K562 (cell line): ENCODE measurements around the gene IL15RA. TPM values are rescaled to one million over a fixed set of nuclear protein-coding genes. Genes with fewer than 3 reads are reported as not detected.

Source experiments
- ATAC-seq: fragments of 200-7000 bp; cut with Tn5 transposase; 3 replicates; pipeline ENCODE4 v1.9.1; 2020; ENCODE audit warnings: moderate library complexity
- BruUV-seq: library from RNA; stranded (reverse); fragments of 400-500 nt; replicated peaks from 2 replicates; lab custom pipeline; 2021; lab: Mats Ljungman, UMichigan
- CTCF ChIA-PET: fragments of 300-600 bp; formaldehyde crosslinking; extraction: SDS; loops from one replicate; lab custom pipeline; 2021; ENCODE audit warnings: low intra/inter-chr PET ratio; lab: Yijun Ruan, JAX
- POLR2A ChIA-PET: fragments of 300-600, 350-650 bp; sonication (Branson Sonifier 250); formaldehyde crosslinking; extraction: SDS; loops from one replicate; lab custom pipeline; 2021; ENCODE audit warnings: antibody characterized with exemption, inconsistent platforms; lab: Yijun Ruan, JAX
- DNase-seq, 4 experiments: peaks; one replicate each; pipeline versions ENCODE4 v3.0.0 to v3.0.0-alpha.2; 2011 to 2018; ENCODE audit warnings: low spot score in 3 of 4, mixed read lengths in 3 of 4; ENCODE audit errors: extremely low read depth in 1 of 4
- FAIRE-seq: peaks from 2 replicates; lab custom pipeline; 2011; peaks lifted over from hg19 to GRCh38; lab: Jason Lieb, UNC
- H2AFZ ChIP-seq: 2 replicates; pipeline ENCODE4 v1.6.0; 2011; ENCODE audit warnings: low read depth, low read length, control low read depth, inconsistent platforms
- H3K27ac ChIP-seq: fragments of 200-600 bp; 3 replicates; pipeline ENCODE4 v1.8.0; 2011; ENCODE audit warnings: low read depth, mild to moderate bottlenecking, control low read depth, inconsistent platforms, low read length, moderate library complexity, mixed read lengths; ENCODE audit errors: extremely low read depth
- H3K27me3 ChIP-seq, 2 experiments: fragments of 300-600 bp in 1 of 2; 2 replicates in 1 of 2; 3 replicates in 1 of 2; pipeline versions ENCODE4 v1.6.0 to v1.8.0; 2011; ENCODE audit warnings: inconsistent platforms in 2 of 2, low read length in 2 of 2, mild to moderate bottlenecking in 1 of 2, mixed read lengths in 1 of 2, moderate library complexity in 1 of 2; ENCODE audit not compliant: control insufficient read depth in 2 of 2, insufficient read depth in 2 of 2
- H3K36me3 ChIP-seq: fragments of 300-600 bp; 3 replicates; pipeline ENCODE4 v1.8.0; 2011; ENCODE audit warnings: mild to moderate bottlenecking, low read length, inconsistent platforms; ENCODE audit not compliant: control insufficient read depth, insufficient read depth
- H3K4me1 ChIP-seq, 2 experiments: fragments of 200-600 bp in 1 of 2; replicated peaks in 1 of 2; 2 replicates in 1 of 2; 3 replicates in 1 of 2; pipeline versions ENCODE4 v1.5.1 to v1.8.0; 2011; ENCODE audit warnings: inconsistent platforms in 2 of 2, low read length in 2 of 2, mild to moderate bottlenecking in 1 of 2, mixed read lengths in 1 of 2, moderate library complexity in 1 of 2; ENCODE audit not compliant: control insufficient read depth in 2 of 2, insufficient read depth in 2 of 2
- H3K4me2 ChIP-seq: 2 replicates; pipeline ENCODE4 v1.6.1; 2011; ENCODE audit warnings: low read length, control low read depth, inconsistent platforms, mixed read lengths; ENCODE audit not compliant: insufficient read depth
- H3K4me3 ChIP-seq: fragments of 200-600 bp; sonication (generic), shearing (Covaris generic); 2 replicates; pipeline ENCODE4 v1.5.1; 2016; ENCODE audit warnings: control low read depth, inconsistent platforms
- H3K79me2 ChIP-seq: fragments of 200-600 bp; 3 replicates; pipeline ENCODE4 v1.8.0; 2011; ENCODE audit warnings: low read length, inconsistent platforms; ENCODE audit not compliant: control insufficient read depth, insufficient read depth
- H3K9ac ChIP-seq, 2 experiments: 2 replicates each; pipeline versions ENCODE4 v1.6.0 to v1.6.1; 2011; ENCODE audit warnings: low read depth in 2 of 2, low read length in 2 of 2, control low read depth in 1 of 2, inconsistent platforms in 1 of 2, mild to moderate bottlenecking in 1 of 2, mixed read lengths in 1 of 2; ENCODE audit not compliant: insufficient read depth in 1 of 2
- H3K9me1 ChIP-seq: one replicate; pipeline ENCODE4 v1.6.0; 2011; ENCODE audit warnings: inconsistent platforms, mild to moderate bottlenecking, low read length, moderate library complexity; ENCODE audit not compliant: control insufficient read depth, insufficient read depth
- H3K9me3 ChIP-seq: replicated peaks from 2 replicates; pipeline ENCODE4 v1.5.1; 2011; ENCODE audit warnings: low read depth, low read length, inconsistent platforms; ENCODE audit not compliant: control insufficient read depth, insufficient read depth
- H4K20me1 ChIP-seq: replicated peaks from 2 replicates; pipeline ENCODE4 v1.6.1; 2011; ENCODE audit warnings: low read length, inconsistent platforms, mixed read lengths; ENCODE audit not compliant: control insufficient read depth, insufficient read depth
- ARID1B ChIP-seq: fragments of 450-650 bp; IDR thresholded peaks from 2 replicates; pipeline ENCODE4 v1.6.1; 2016; ENCODE audit warnings: antibody characterized with exemption, mild to moderate bottlenecking, inconsistent platforms
- ATF1 ChIP-seq, 2 experiments: fragments of 450-650 bp in 1 of 2; IDR thresholded peaks; 2 replicates each; pipeline ENCODE4 v1.6.1; 2016; ENCODE audit warnings: missing compliant biosample characterization in 1 of 2, missing genetic modification characterization in 1 of 2
- CBX5 ChIP-seq: IDR thresholded peaks from 2 replicates; pipeline ENCODE4 v1.6.1; 2014; ENCODE audit warnings: low read depth, borderline replicate concordance
- FOXJ2 ChIP-seq: fragments of 200-800 bp; sonication (Bioruptor generic); IDR thresholded peaks from 2 replicates; pipeline ENCODE4 v1.6.1; 2016; ENCODE audit warnings: missing genetic modification characterization, missing compliant biosample characterization
- KDM2B ChIP-seq: fragments of 250-450 bp; sonication (Bioruptor Pico); IDR thresholded peaks from 2 replicates; pipeline ENCODE4 v1.8.0; 2021; ENCODE audit warnings: mild to moderate bottlenecking, moderate library complexity
- NFRKB ChIP-seq: fragments of 450-650 bp; IDR thresholded peaks from 2 replicates; pipeline ENCODE4 v1.6.1; 2016; ENCODE audit warnings: low read depth
- TAL1 ChIP-seq: fragments of 450-650 bp; IDR thresholded peaks from 2 replicates; pipeline ENCODE4 v1.6.1; 2016; ENCODE audit warnings: mild to moderate bottlenecking
- ZFPM2 ChIP-seq: fragments of 250-450 bp; sonication (Bioruptor Pico); IDR thresholded peaks from 2 replicates; pipeline ENCODE4 v1.5.1; 2022; ENCODE audit warnings: mild to moderate bottlenecking
- ZKSCAN3 ChIP-seq: fragments of 250-450 bp; sonication (Bioruptor Pico); IDR thresholded peaks from 2 replicates; pipeline ENCODE4 v1.4.0; 2020
- ZNF133 ChIP-seq: fragments of 250-450 bp; sonication (Bioruptor Pico); IDR thresholded peaks from 2 replicates; pipeline ENCODE4 v1.4.0; 2020; ENCODE audit warnings: mild to moderate bottlenecking
- ZNF217 ChIP-seq: sonication (generic); formaldehyde crosslinking; IDR thresholded peaks from 2 replicates; pipeline ENCODE4 v1.8.0; 2022; ENCODE audit warnings: mild to moderate bottlenecking, missing genetic modification reagents
- ZNF316 ChIP-seq: fragments of 450-650 bp; IDR thresholded peaks from 2 replicates; pipeline ENCODE4 v1.6.1; 2016
- ZNF584 ChIP-seq: fragments of 200-800 bp; sonication (Bioruptor generic); IDR thresholded peaks from 2 replicates; pipeline ENCODE4 v1.6.1; 2016; ENCODE audit warnings: low read depth, mild to moderate bottlenecking, missing genetic modification characterization, missing compliant biosample characterization
- ZNF764 ChIP-seq: fragments of 250-450 bp; sonication (Bioruptor Pico); IDR thresholded peaks from 2 replicates; pipeline ENCODE4 v1.4.0; 2020; ENCODE audit warnings: low read depth, mild to moderate bottlenecking, moderate library complexity
- WGBS: fragments of 100-300 bp; shearing (Covaris generic); methylation state at CpG from one replicate; pipeline ENCODE4 v1.1.6; 2016; ENCODE audit warnings: low coverage, mixed read lengths; ENCODE audit not compliant: insufficient coverage; ENCODE audit errors: missing lambda C conversion rate; 5-methylcytosine and 5-hydroxymethylcytosine counted together
- in situ Hi-C: fragments of 300-500 bp; cut with MboI; formaldehyde crosslinking; loops from 4 replicates; pipeline ENCODE4 v1.15.0; 2018; ENCODE audit warnings: inconsistent platforms, mixed read lengths
- intact Hi-C: fragments of 100-400 bp; cut with micrococcal nuclease; formaldehyde crosslinking; loops from 2 replicates; pipeline ENCODE4 v1.14.2; 2022
- polyA plus RNA-seq, 8 experiments: library from polyadenylated mRNA; depleted of rRNA in 4 of 8; stranded (reverse) in 5 of 8; unstranded in 3 of 8; fragments of >200 nt; fragmentation: Nextera tagmentation in 2 of 8; fragmentation: Illumina TruSeq in 1 of 8; extraction: Ambion mirVana in 2 of 8; extraction: Trizol in 1 of 8; gene quantifications; 2 replicates each; pipeline versions ENCODE4 v1.2.1 to v1.2.3, GENCODE V29; 2011 to 2014; ENCODE audit warnings: inconsistent platforms in 1 of 8, missing spikeins in 1 of 8
- total RNA-seq, 7 experiments: library from RNA; depleted of rRNA in 6 of 7; stranded (reverse); fragments of >200 nt in 6 of 7; fragmentation: Illumina TruSeq in 2 of 7; extraction: Trizol in 2 of 7; gene quantifications; 2 replicates each; pipeline versions ENCODE4 v1.2.1 to v1.2.3, GENCODE V29; 2011 to 2021; ENCODE audit warnings: low replicate concordance in 1 of 7
- TF ChIP-seq, protein P1 (sequence below): fragments of 450-650 bp; IDR thresholded peaks from 2 replicates; pipeline ENCODE4 v1.6.1; 2018; ENCODE audit not compliant: partially characterized antibody
- TF ChIP-seq, protein P2 (sequence below): fragments of 450-650 bp; IDR thresholded peaks from 2 replicates; pipeline ENCODE4 v1.6.1; 2017; ENCODE audit warnings: antibody characterized with exemption
- TF ChIP-seq, protein P3 (sequence below): sonication (generic); formaldehyde crosslinking; IDR thresholded peaks from 2 replicates; pipeline ENCODE4 v1.4.0; 2020; ENCODE audit warnings: mild to moderate bottlenecking, missing genetic modification reagents

Gene IL15RA
- total and polyA plus RNA-seq, 9 of the 15 experiments (the other 6 are each of a cell fraction or from before 2014, with no cell fraction given) = 1.2 to 11.7 (median 8.0) TPM

DNA sequence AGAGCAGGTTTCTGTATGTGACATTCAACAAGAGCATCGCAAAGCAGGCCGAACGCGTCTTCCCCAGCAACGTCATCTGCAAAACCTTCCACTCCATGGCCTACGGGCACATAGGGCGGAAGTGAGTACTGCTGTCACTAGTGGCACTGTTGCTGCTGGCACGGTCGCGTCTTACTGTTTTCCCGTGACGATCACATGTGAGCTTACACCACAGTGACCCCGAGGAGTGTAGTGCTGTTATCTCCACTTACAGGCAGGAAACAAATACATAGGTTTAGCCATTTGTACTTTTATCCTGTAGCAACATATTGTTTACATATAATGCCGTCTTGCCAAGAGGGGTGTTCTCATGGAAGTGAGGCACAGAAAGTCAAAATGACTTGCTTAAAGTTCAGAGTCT, 61.9 kb downstream of the IL15RA start (continued):
- TF ChIP-seq ZNF764 (no peak), ZNF584 (no peak)
- TF ChIP-seq, all 486 proteins: peak for 0

DNA sequence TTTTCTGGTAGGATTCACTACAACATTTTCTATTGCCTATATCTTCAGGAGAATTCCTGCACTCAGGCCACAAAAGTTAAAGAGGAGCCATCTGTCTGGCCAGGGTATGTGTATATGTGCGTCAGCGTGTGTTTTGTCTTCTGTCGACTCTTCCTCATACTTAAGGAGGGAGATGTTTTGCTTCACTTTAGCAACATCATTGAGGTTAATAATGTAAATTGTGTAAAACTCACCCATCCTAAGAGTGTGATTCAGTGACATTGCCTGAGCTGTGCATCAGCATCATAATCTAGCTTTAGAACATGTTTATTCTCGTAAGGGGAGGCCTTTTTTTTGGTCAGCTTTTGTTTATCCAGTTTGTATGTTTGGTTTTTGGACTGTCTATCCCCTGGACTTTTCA, 63.6 kb downstream of the IL15RA start:
- intact Hi-C loops = no loop called here
- Histone ChIP-seq H3K4me2 (no peak overlapping the region), H3K27me3 (no peaks in the 10 kb centered on the region), H3K4me1 (no peaks in the 10 kb centered on the region), H3K9me3 (no peaks in the 10 kb centered on the region), H3K79me2 (no peaks in the 10 kb centered on the region), H2AFZ (no peak overlapping the region), H3K9ac (no peak overlapping the region), H3K36me3 (peaks cover 99% of the 10 kb centered on the region), H4K20me1 (no peaks in the 10 kb centered on the region), H3K27ac (no peak overlapping the region), H3K9me1 (no peaks in the 10 kb centered on the region), H3K4me3 (no peak overlapping the region)
- ChIA-PET POLR2A (interaction anchor here (1.1 kb wide), 1 partner anchor 24 kb away, joined by 4 read pairs; the partner anchor contains the start of genes ANKRD16 and FBH1), CTCF (no interaction called here)
- ATAC-seq (no peak), DNase-seq (no peak), FAIRE-seq (no peak)
- in situ Hi-C loops = no loop called here
- WGBS = 94% methylated on average over 4 of the region's 4 CpGs
- no TSS peak for BruUV-seq
- TF ChIP-seq, protein P1, sequence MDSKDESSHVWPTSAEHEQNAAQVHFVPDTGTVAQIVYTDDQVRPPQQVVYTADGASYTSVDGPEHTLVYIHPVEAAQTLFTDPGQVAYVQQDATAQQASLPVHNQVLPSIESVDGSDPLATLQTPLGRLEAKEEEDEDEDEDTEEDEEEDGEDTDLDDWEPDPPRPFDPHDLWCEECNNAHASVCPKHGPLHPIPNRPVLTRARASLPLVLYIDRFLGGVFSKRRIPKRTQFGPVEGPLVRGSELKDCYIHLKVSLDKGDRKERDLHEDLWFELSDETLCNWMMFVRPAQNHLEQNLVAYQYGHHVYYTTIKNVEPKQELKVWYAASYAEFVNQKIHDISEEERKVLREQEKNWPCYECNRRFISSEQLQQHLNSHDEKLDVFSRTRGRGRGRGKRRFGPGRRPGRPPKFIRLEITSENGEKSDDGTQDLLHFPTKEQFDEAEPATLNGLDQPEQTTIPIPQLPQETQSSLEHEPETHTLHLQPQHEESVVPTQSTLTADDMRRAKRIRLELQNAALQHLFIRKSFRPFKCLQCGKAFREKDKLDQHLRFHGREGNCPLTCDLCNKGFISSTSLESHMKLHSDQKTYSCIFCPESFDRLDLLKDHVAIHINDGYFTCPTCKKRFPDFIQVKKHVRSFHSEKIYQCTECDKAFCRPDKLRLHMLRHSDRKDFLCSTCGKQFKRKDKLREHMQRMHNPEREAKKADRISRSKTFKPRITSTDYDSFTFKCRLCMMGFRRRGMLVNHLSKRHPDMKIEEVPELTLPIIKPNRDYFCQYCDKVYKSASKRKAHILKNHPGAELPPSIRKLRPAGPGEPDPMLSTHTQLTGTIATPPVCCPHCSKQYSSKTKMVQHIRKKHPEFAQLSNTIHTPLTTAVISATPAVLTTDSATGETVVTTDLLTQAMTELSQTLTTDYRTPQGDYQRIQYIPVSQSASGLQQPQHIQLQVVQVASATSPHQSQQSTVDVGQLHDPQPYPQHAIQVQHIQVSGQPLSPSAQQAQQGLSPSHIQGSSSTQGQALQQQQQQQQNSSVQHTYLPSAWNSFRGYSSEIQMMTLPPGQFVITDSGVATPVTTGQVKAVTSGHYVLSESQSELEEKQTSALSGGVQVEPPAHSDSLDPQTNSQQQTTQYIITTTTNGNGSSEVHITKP = no peak
- TF ChIP-seq ZFPM2 (CRISPR knock-in tag) (no peak), NFRKB (no peak), KDM2B (CRISPR knock-in tag) (no peak), ATF1 (CRISPR knock-in tag; IDR thresholded peaks at IDR 0.05) (no peak), ATF1 (tag; IDR thresholded peaks at IDR 0.05) (no peak), ZNF217 (CRISPR knock-in tag) (no peak), ARID1B (no peak), ZKSCAN3 (CRISPR knock-in tag) (no peak), ZNF133 (CRISPR knock-in tag) (no peak), FOXJ2 (tag) (no peak), CBX5 (no peak), TAL1 (no peak), ZNF316 (no peak)
- TF ChIP-seq, protein P2, sequence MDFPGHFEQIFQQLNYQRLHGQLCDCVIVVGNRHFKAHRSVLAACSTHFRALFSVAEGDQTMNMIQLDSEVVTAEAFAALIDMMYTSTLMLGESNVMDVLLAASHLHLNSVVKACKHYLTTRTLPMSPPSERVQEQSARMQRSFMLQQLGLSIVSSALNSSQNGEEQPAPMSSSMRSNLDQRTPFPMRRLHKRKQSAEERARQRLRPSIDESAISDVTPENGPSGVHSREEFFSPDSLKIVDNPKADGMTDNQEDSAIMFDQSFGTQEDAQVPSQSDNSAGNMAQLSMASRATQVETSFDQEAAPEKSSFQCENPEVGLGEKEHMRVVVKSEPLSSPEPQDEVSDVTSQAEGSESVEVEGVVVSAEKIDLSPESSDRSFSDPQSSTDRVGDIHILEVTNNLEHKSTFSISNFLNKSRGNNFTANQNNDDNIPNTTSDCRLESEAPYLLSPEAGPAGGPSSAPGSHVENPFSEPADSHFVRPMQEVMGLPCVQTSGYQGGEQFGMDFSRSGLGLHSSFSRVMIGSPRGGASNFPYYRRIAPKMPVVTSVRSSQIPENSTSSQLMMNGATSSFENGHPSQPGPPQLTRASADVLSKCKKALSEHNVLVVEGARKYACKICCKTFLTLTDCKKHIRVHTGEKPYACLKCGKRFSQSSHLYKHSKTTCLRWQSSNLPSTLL = no peak
- TF ChIP-seq, protein P3, sequence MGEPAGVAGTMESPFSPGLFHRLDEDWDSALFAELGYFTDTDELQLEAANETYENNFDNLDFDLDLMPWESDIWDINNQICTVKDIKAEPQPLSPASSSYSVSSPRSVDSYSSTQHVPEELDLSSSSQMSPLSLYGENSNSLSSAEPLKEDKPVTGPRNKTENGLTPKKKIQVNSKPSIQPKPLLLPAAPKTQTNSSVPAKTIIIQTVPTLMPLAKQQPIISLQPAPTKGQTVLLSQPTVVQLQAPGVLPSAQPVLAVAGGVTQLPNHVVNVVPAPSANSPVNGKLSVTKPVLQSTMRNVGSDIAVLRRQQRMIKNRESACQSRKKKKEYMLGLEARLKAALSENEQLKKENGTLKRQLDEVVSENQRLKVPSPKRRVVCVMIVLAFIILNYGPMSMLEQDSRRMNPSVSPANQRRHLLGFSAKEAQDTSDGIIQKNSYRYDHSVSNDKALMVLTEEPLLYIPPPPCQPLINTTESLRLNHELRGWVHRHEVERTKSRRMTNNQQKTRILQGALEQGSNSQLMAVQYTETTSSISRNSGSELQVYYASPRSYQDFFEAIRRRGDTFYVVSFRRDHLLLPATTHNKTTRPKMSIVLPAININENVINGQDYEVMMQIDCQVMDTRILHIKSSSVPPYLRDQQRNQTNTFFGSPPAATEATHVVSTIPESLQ (CRISPR knock-in tag) = no peak
